ENCODE data around the gene PPP1R11. TPM values are rescaled to one million over a fixed set of nuclear protein-coding genes. Genes with fewer than 3 reads are reported as not detected.

PPP1R11 gene, protein sequence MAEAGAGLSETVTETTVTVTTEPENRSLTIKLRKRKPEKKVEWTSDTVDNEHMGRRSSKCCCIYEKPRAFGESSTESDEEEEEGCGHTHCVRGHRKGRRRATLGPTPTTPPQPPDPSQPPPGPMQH
- 40.8 to 42.9 TPM (median 42.2 TPM) in 5 replicates for total RNA-seq (2022; extraction: Qiagen RNA extraction; ENCODE audit: low read depth)

DNA sequence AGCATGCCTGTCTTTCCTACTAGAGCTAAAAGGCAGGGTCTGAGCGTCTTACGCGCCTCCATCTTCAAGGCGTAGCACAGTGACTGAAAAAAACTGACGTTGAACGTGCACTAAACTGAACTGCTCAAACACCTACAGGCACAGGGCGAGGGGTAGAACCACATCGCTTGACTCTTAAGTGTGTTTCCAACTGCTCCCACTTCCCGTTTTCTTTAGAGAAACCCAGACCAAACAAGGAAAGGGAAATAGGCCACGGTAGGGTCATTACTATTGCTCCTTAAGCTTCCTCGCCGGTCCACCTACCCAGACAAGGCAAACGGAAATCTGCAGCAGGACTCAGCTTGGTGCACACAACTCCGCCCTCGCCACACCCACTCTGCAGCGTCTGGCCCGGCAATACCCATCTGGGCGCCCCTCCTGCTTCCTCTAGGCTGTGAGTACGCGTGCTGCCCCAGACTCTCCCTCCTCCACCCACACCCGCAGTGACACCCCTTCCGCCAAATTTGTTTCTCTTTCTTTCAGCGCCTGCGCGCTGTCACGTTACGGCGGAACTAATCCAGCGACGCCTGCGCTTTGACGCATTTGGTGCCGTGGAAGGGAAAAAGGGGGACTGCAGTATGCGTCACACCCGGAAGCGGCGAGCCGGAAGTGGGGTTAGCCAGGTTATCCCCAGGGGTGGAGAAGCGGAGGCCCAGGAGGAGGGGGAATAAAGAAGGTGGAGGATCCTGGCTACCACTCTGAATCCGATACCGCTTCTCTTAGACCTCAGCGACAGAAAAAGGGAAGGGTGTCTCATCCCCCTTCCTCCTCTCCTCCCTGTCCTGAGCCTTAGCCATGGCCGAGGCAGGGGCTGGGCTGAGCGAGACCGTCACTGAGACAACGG is at the start of gene PPP1R11:
Gene PPP1R11 (plus strand): TSS at position 622 of the 883 bp plus-strand sequence. CDS start 213 bp downstream, at position 835.

DNA sequence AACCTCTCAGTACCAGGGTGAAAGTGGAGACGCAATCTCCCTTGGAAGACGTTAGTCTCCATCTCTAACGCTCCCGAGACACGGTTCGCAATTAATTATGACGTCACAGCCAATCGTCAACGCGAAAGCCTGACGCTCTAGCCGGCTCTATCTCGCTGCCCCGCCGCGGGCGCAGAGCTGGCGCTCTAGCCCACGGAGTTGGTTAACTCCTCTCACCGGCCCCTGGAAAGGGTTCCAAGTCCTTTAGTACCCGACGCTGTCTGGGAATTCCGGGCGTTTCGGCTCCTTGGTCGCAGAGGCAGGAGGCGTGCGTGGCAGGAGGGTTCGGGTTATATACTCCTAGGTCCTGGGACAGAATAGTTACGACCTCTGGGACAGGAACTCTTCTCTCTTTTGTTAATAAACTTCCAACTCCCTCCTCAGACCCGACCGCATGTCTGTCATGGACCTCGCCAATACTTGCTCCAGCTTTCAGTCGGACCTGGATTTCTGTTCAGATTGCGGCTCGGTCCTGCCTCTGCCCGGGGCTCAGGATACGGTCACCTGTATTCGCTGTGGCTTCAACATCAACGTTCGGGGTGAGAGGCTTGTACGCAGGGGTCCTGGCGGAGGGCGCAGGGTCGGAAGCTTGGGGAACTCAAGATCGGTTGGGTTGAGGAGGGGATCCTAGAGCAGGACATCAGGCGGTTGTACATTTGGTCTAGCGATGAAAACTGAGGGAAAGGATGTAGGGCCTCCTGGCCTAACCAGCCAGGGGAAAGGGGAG is 5.7 kb upstream of the PPP1R11 start, which contains the start of gene POLR1H:
Gene POLR1H (plus strand): TSS at position 174 of the 766 bp plus-strand sequence. CDS start 260 bp downstream, at position 434.

DNA sequence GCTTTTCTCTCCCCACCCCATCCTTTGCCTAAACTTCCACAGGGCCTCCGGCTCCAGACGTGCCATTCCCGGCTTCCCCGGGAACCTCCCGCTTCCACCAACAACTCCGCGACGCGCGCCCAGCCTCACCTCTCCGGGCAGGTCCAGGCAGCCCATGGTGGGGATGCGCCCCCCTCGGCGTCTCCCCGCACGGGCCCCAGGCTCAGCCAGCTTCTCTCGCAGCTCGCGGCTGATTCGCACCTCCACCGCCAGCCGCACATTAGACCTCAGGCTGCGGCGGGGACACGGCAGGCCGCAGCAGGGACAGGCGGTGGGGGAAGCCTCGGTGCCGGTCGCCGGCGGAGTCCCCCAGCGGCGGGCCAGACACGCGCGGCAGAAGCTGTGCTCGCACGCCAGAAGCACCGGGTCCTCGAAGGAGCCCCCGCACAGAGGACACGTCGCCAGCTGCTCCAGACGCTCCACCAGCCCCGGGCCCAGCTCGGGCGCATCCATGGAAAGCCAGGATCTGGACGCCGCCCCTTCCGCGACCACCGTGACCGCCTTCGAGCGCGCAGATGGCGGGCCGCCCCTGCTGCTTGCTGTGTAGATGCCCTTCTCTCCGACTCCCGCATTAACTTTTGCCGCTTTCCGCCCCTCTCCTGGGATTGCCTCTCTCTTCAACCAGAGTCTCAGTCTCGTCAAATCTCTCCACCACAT is 8.2 kb downstream of the PPP1R11 start, which contains the start of gene RNF39:
Gene RNF39 (minus strand): TSS at position 676 of the 696 bp plus-strand sequence. CDS start 184 bp downstream, at position 492.

DNA sequence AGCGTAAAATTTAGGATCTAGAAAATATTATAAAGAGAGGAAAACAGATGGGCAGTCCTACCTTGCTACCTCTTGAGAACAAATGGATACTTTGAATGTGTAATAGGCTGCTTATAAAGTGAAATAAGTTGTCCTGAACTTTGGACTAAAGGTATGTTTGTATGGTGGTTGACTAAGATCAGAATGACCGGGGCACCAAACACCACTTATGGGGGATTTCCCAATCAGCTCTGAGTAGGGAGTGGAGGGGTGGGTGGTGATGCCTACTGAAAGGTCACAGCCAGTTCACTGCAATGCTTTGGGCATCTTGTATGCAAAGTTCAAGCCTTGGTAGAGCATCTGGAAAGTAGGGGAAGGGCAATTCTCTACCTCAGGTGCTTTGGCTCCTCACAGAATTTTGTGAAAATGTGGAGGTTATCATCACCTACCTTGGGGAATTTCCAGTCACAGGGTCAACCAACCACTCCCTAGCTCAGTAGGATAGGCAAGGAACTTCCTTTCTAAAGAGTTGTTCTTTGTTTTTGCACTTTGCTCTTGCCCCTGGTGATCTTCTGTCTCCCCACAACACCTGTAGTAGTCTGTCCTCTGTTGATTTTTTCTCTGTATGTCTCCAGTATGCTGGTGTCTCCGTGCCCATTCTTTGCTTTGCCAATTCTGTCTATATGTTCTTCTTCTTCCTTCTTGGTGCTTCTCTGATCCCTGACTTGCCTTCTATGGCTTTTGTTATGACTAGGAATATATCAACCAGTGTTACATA is 46.2 kb downstream of the PPP1R11 start, which contains the start of gene TRIM31:
Gene TRIM31 (minus strand): TSS at position 88 of the 757 bp plus-strand sequence. CDS start 285 bp downstream, outside the sequence.

Other genes starting within 250 kb of the PPP1R11 start
- gene HLA-G, start 239.4 kb upstream of the PPP1R11 start, total RNA-seq (2022; extraction: Qiagen RNA extraction; ENCODE audit: low read depth) = not detected in 5 replicates
- gene HLA-A, start 124.7 kb upstream of the PPP1R11 start, total RNA-seq (2022; extraction: Qiagen RNA extraction; ENCODE audit: low read depth) = 93.3 to 151 TPM (median 142 TPM) in 5 replicates
- 29.4 to 32.5 TPM (median 31.6 TPM) in 5 replicates for gene POLR1H, start 5.9 kb upstream of the PPP1R11 start, total RNA-seq (2022; extraction: Qiagen RNA extraction; ENCODE audit: low read depth)
- not detected in 5 replicates for gene RNF39, start 8.6 kb downstream of the PPP1R11 start, total RNA-seq (2022; extraction: Qiagen RNA extraction; ENCODE audit: low read depth)
- 1.1 to 1.3 TPM (median 1.1 TPM) in 5 replicates for gene TRIM31, start 45.9 kb downstream of the PPP1R11 start, total RNA-seq (2022; extraction: Qiagen RNA extraction; ENCODE audit: low read depth)
- gene TRIM40, start 68.9 kb downstream of the PPP1R11 start, total RNA-seq (2022; extraction: Qiagen RNA extraction; ENCODE audit: low read depth) = not detected in 5 replicates
- not detected in 5 replicates for gene TRIM10, start 94.0 kb downstream of the PPP1R11 start, total RNA-seq (2022; extraction: Qiagen RNA extraction; ENCODE audit: low read depth)
- gene TRIM15, start 96.3 kb downstream of the PPP1R11 start, total RNA-seq (2022; extraction: Qiagen RNA extraction; ENCODE audit: low read depth) = 0.09 TPM in 1 of 5 replicates, not detected in the others
- gene TRIM26, start 146.2 kb downstream of the PPP1R11 start, total RNA-seq (2022; extraction: Qiagen RNA extraction; ENCODE audit: low read depth) = 23.7 to 28.7 TPM (median 27.6 TPM) in 5 replicates

Measured in A549 treated with ZK216348 at 1 μM for 4 hours (cell line).